Karpas-422 (cell line): ENCODE results near the gene YPEL3. TPM values are rescaled to one million over a fixed set of nuclear protein-coding genes. Genes with fewer than 3 reads are reported as not detected.

Experiments
- DNase-seq: peaks from one replicate; pipeline ENCODE4 v3.0.0-alpha.2; 2015
- H2AFZ ChIP-seq: fragments of 200-600 bp; sonication (generic); 2 replicates; pipeline ENCODE4 v1.6.1; 2014; ENCODE audit warnings: antibody characterized with exemption, low read length, mixed read lengths
- H3K27ac ChIP-seq: fragments of 200-600 bp; sonication (generic); 2 replicates; pipeline ENCODE4 v1.5.1; 2014; ENCODE audit warnings: mild to moderate bottlenecking, low read length, moderate library complexity
- H3K27me3 ChIP-seq: fragments of 200-600 bp; sonication (generic); 2 replicates; pipeline ENCODE4 v1.6.1; 2014; ENCODE audit warnings: low read length, mixed read lengths
- H3K36me3 ChIP-seq: fragments of 200-600 bp; sonication (generic); 2 replicates; pipeline ENCODE4 v1.6.1; 2014; ENCODE audit warnings: low read length, mixed read lengths; ENCODE audit not compliant: insufficient read depth
- H3K4me1 ChIP-seq: fragments of 200-600 bp; sonication (generic); 2 replicates; pipeline ENCODE4 v1.6.1; 2014; ENCODE audit warnings: mild to moderate bottlenecking, low read length, mixed read lengths
- H3K4me2 ChIP-seq: fragments of 200-600 bp; sonication (generic); 2 replicates; pipeline ENCODE4 v1.6.1; 2014; ENCODE audit warnings: low read length, low read depth, mild to moderate bottlenecking; ENCODE audit not compliant: poor library complexity, severe bottlenecking
- H3K4me3 ChIP-seq: fragments of 200-600 bp; sonication (generic); 2 replicates; pipeline ENCODE4 v1.5.1; 2014; ENCODE audit warnings: mild to moderate bottlenecking, antibody characterized with exemption, low read length, mixed read lengths
- H3K79me2 ChIP-seq: fragments of 200-600 bp; sonication (generic); 2 replicates; pipeline ENCODE4 v1.6.1; 2014; ENCODE audit warnings: mild to moderate bottlenecking, low read length, mixed read lengths
- H3K9ac ChIP-seq: fragments of 200-600 bp; sonication (generic); 2 replicates; pipeline ENCODE4 v1.6.0; 2014; ENCODE audit warnings: low read length
- H3K9me2 ChIP-seq: fragments of 200-600 bp; sonication (generic), shearing (Covaris generic); replicated peaks from 2 replicates; pipeline ENCODE4 v1.6.0; 2014; ENCODE audit warnings: mild to moderate bottlenecking, low read length, moderate library complexity; ENCODE audit not compliant: insufficient read depth
- H3K9me3 ChIP-seq: fragments of 300-700, 200-600 bp; sonication (generic); 2 replicates; pipeline ENCODE4 v1.6.1; 2014; ENCODE audit warnings: low read length, mixed read lengths
- H4K20me1 ChIP-seq: fragments of 200-600 bp; sonication (generic); 2 replicates; pipeline ENCODE4 v1.6.1; 2014; ENCODE audit warnings: mild to moderate bottlenecking, antibody characterized with exemption, low read length, low read depth; ENCODE audit not compliant: insufficient read depth
- total RNA-seq: library from RNA; depleted of rRNA; stranded (reverse); fragments of >200 nt; shearing (Covaris generic); gene quantifications from 2 replicates; pipeline ENCODE4 v1.2.3, GENCODE V29; 2014; ENCODE audit warnings: low replicate concordance

The YPEL3 gene
- total RNA-seq, 1 experiment from 2014 or later = 62.1 TPM

DNA sequence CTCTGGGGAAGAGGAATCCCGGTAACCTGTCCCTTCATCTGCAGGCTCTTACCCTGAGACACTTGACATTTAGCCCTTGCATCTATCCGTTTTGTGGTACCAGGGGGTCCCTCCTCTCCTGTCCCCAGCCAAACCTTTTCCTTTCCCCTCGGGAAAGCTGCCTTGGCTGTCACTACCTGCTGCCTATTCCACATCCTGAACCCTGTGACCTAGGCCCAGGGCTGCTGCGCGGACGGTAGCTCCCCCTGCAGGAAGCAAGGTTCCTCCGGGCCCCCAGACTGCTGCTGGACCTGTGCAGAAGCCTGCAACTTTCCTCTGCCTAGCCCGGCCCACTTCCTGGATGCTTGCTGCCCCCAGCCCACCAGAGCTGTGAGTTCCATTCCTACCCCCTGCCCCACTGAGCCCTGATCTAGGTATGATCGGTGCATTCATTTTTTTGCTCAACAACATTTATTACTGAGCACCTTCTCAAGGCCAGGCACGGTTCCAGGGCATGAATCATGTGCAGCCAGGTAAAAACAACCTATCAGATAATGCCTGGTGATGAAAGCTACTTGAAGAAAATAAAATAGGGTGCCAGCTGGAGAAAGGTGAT is 41.0 kb downstream of the YPEL3 start:
- no peaks in the 10 kb centered on the region for H3K36me3 ChIP-seq
- no peaks in the 10 kb centered on the region for H3K9me3 ChIP-seq
- H3K4me3 ChIP-seq = peak overlapping the region; percentile 31; the same call in 1 of the 2 replicates
- H2AFZ ChIP-seq = peak overlapping the region; percentile 72; the same call in 1 of the 2 replicates
- no peaks in the 10 kb centered on the region for H3K9me2 ChIP-seq
- H3K79me2 ChIP-seq = 0 out of 2 replicates have a peak, but pooled peaks cover 3% of the 10 kb centered on the region
- H3K9ac ChIP-seq = peak overlapping the region; percentile 52
- no peaks in the 10 kb centered on the region for H4K20me1 ChIP-seq
- peaks cover 31% of the 10 kb centered on the region for H3K4me1 ChIP-seq
- peak overlapping the region; percentile 50 for H3K4me2 ChIP-seq
- peak; percentile 86 for DNase-seq
- H3K27me3 ChIP-seq = no peaks in the 10 kb centered on the region
- H3K27ac ChIP-seq = no peak overlapping the region

DNA sequence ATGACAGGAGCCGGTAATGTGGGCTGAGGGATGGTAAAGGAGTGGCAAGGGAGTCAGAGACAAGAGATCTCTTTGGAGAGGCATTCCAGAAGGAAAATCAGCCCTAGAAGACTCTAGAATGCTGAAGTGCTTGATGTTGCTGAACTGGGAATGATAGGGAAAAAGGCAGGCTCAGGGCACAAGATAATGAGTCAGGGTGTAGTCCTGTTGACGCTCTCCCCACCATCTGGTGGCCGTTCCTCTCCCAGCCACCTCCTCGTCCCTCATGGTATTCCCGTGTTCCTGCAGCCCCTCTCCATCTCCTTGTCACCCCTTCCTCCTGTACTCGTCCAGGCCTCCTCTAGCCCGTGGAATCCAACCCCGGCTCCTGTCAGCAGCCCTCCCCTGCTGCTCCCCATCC is 41.6 kb downstream of the YPEL3 start:
- Histone ChIP-seq H3K4me2 (peak overlapping the region; percentile 50), H4K20me1 (no peaks in the 10 kb centered on the region), H3K4me3 (peak overlapping the region; percentile 31; the same call in 1 of the 2 replicates), H2AFZ (no peak overlapping the region), H3K9ac (peak overlapping the region; percentile 40), H3K36me3 (no peaks in the 10 kb centered on the region), H3K4me1 (peaks cover 31% of the 10 kb centered on the region), H3K79me2 (0 out of 2 replicates have a peak, but pooled peaks cover 3% of the 10 kb centered on the region), H3K27ac (no peak overlapping the region), H3K9me3 (no peaks in the 10 kb centered on the region), H3K27me3 (no peaks in the 10 kb centered on the region), H3K9me2 (no peaks in the 10 kb centered on the region)
- no peak for DNase-seq

DNA sequence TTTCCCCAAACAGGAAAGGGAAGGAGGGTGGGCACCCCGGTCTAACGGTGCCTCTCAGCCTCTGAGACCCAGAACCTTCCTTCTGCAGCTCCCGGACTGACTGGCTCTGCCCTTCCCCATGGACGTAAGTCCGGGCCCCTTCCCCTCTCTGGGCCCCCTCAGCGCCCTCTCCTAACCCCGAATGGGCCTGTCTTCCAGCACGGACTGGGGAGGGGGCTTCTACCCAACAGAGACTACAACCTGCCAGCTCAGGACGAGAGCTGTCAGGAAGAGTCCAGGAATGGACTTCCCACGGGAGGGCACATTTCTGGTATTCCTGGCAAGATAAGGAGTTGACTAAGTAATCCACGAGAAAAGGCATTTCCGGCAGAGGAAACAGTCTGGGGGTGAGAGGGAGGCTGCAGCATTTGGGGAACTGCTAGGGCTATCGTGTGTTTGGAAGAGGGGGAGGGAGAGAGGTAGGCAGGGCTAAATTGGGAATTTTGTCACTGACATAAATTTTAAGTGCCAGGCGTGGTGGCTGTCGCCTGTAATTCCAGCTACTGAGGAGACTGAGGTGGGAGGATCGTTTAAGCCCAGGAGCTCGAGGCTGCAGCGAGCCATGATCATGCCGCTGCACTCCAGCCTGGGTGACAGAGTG is 42.5 kb downstream of the YPEL3 start:
- H3K4me1 ChIP-seq = peaks cover 31% of the 10 kb centered on the region
- H2AFZ ChIP-seq = peak overlapping the region; percentile 55
- peak overlapping the region; percentile 97 for H3K4me2 ChIP-seq
- peak overlapping the region; percentile 85 for H3K9ac ChIP-seq
- H3K9me3 ChIP-seq = no peaks in the 10 kb centered on the region
- 0 out of 2 replicates have a peak, but pooled peaks cover 3% of the 10 kb centered on the region for H3K79me2 ChIP-seq
- H3K27me3 ChIP-seq = no peaks in the 10 kb centered on the region
- H3K27ac ChIP-seq = no peak overlapping the region
- no peaks in the 10 kb centered on the region for H4K20me1 ChIP-seq
- H3K36me3 ChIP-seq = no peaks in the 10 kb centered on the region
- H3K9me2 ChIP-seq = no peaks in the 10 kb centered on the region
- H3K4me3 ChIP-seq = peak overlapping the region; percentile 84
- DNase-seq = no peak

DNA sequence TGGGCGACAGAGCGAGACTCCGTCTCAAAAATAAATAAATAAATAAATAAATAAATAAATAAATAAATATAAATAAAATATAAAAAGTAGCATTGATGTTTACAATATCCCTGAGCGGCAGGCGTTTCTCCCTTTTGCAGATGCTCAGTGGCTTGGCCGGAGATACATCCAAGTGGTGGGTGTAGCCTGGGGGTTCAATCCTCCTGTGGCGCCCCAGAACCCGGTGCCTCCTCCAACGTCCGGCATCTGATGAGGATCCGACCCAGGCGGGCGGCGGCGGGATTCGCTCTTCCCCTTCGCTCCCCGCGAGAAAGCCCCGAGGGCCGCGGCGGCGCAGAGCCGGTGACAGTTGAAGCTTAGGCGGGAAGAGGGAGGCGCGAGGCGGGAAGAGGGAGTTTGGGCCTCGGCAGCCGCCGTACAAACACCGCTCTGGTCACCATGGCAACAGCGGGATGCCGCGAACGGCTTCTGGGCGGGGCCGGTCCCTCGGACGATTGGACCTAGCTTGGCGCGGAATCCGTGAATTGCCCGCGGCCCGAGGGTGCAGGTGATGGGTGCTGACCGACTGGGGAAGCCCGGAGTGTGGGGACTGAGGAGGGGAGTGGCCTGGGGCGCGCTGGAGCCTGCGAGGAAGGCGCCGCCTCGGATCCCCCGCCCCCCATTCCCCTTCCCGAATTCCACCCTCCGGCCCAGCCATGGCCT is 43.2 kb downstream of the YPEL3 start:
- H3K27ac ChIP-seq = no peak overlapping the region

DNA sequence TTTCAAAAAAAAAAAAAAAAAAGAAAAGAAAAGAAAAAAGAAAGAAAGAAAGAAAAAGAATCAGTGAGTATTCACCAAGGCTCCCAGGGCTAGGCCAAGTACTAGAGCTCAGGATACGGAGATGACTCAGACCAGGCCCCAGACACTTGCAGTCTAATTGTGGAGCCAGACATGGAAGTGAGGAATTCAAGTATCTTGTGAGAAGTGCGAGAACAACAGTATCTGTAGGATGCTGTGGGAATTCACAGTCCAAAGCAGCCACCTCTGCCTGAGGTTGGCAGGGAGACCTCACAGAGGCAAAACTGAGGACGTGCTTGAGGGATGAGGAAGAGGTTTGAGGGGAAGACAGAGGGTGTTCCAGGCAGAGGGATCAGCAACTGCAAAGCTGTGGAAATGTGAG is 44.5 kb downstream of the YPEL3 start:
- Histone ChIP-seq H3K79me2 (0 out of 2 replicates have a peak, but pooled peaks cover 3% of the 10 kb centered on the region), H3K36me3 (no peaks in the 10 kb centered on the region), H3K9ac (0 out of 2 replicates have a peak overlapping the region, but pooled peaks have one; percentile 20), H4K20me1 (no peaks in the 10 kb centered on the region), H3K4me2 (no peak overlapping the region), H3K9me2 (no peaks in the 10 kb centered on the region), H3K27ac (no peak overlapping the region), H3K4me1 (peaks cover 31% of the 10 kb centered on the region), H3K27me3 (no peaks in the 10 kb centered on the region), H3K9me3 (no peaks in the 10 kb centered on the region), H3K4me3 (no peak overlapping the region), H2AFZ (no peak overlapping the region)
- DNase-seq = no peak

More for the DNA sequence above, 43.2 kb downstream of the YPEL3 start:
- peak overlapping the region; percentile 95 for H2AFZ ChIP-seq
- peak overlapping the region; percentile 85 for H3K9ac ChIP-seq
- no peaks in the 10 kb centered on the region for H3K9me2 ChIP-seq
- no peaks in the 10 kb centered on the region for H3K27me3 ChIP-seq
- H3K9me3 ChIP-seq = no peaks in the 10 kb centered on the region
- no peaks in the 10 kb centered on the region for H3K36me3 ChIP-seq
- H3K4me3 ChIP-seq = peak overlapping the region; percentile 84
- H4K20me1 ChIP-seq = no peaks in the 10 kb centered on the region
- DNase-seq = peak; percentile 96
- H3K4me2 ChIP-seq = peak overlapping the region; percentile 97
- H3K4me1 ChIP-seq = peaks cover 31% of the 10 kb centered on the region
- 0 out of 2 replicates have a peak, but pooled peaks cover 3% of the 10 kb centered on the region for H3K79me2 ChIP-seq

DNA sequence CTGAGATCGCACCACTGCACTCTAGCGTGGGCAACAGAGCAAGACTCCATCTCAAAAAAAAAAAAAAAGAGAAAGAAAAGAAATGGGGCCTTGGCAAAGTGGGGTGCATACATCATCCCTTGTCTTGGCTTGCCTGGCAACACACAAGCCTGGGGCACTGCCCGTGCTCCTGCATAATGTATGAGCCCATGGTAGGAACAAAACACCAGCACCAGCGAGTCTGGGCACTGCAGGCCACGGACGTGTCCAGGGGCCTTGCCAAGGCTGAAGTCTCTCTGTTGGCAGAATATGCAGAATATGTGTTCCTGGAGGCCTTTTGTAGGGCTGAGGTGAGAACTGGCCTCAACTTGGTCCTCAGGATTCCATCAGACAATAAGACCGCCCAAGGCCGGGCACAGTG is 46.1 kb downstream of the YPEL3 start:
- H3K27me3 ChIP-seq = no peaks in the 10 kb centered on the region
- no peak overlapping the region for H2AFZ ChIP-seq
- no peaks in the 10 kb centered on the region for H3K36me3 ChIP-seq
- H4K20me1 ChIP-seq = no peaks in the 10 kb centered on the region
- DNase-seq = no peak
- no peak overlapping the region for H3K4me2 ChIP-seq
- no peak overlapping the region for H3K27ac ChIP-seq
- H3K4me3 ChIP-seq = no peak overlapping the region
- H3K79me2 ChIP-seq = 0 out of 2 replicates have a peak, but pooled peaks cover 3% of the 10 kb centered on the region
- H3K9ac ChIP-seq = no peak overlapping the region
- no peaks in the 10 kb centered on the region for H3K9me3 ChIP-seq
- H3K4me1 ChIP-seq = peaks cover 25% of the 10 kb centered on the region
- no peaks in the 10 kb centered on the region for H3K9me2 ChIP-seq

DNA sequence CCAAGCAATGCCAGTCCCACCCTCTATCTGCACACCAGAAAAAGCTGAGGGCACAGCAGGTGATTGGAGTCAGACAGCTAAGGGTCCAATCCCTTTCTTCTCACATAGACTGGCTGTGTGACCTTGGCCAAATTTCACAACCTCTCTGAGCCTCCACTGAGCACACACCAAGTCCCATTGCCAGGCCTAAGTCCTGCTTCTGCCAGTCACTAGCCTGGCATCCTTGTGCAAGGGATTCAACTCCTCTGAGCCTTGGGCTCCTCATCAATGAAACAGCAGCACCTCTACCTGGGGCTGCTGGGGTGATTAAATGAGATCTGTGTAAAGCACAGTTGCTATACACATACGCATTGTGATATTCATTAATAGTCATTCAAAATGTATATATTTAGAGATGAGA is 49.4 kb downstream of the YPEL3 start:
- Histone ChIP-seq H3K9me2 (no peaks in the 10 kb centered on the region), H3K9ac (no peak overlapping the region), H3K36me3 (no peaks in the 10 kb centered on the region), H3K27me3 (no peaks in the 10 kb centered on the region), H3K4me3 (no peak overlapping the region), H3K79me2 (no peaks in the 10 kb centered on the region), H4K20me1 (no peaks in the 10 kb centered on the region), H3K27ac (no peak overlapping the region), H3K4me2 (no peak overlapping the region), H3K9me3 (no peaks in the 10 kb centered on the region), H2AFZ (no peak overlapping the region), H3K4me1 (no peaks in the 10 kb centered on the region)
- no peak for DNase-seq

DNA sequence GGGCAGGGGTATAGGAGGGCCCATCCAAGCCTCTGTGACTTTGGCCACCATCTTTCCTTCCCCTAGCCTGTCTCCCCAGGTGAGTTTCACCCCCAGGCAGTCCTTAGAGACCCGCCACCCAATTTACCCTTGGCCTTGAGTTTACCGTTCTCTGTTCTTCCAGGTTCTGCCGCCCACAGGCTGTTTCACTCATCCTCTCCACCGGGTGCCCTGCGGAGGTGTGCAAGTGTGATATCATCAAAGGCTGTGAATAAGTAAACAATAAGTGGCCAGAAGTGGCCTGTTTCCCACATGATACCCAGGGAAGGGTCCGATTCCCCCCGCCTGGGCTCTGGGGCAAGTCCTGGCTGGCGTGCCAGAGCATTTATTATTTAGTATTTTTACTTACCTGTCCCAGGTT is 49.8 kb downstream of the YPEL3 start:
- no peaks in the 10 kb centered on the region for H3K9me3 ChIP-seq
- H3K4me1 ChIP-seq = no peaks in the 10 kb centered on the region
- H3K27me3 ChIP-seq = no peaks in the 10 kb centered on the region
- H4K20me1 ChIP-seq = no peaks in the 10 kb centered on the region
- H3K79me2 ChIP-seq = no peaks in the 10 kb centered on the region
- H3K36me3 ChIP-seq = no peaks in the 10 kb centered on the region
- no peak overlapping the region for H3K4me2 ChIP-seq
- H2AFZ ChIP-seq = no peak overlapping the region
- H3K4me3 ChIP-seq = no peak overlapping the region
- no peak overlapping the region for H3K9ac ChIP-seq
- H3K27ac ChIP-seq = no peak overlapping the region
- H3K9me2 ChIP-seq = no peaks in the 10 kb centered on the region
- DNase-seq = no peak
